Endothelial cell (in vitro differentiated cells): ENCODE results near the gene CDY2B. TPM values are rescaled to one million over a fixed set of nuclear protein-coding genes. Genes with fewer than 3 reads are reported as not detected.
"Not testable (repeated sequence)": the region's sequence is repeated elsewhere in the genome, so short reads cannot be mapped to it uniquely, and the experiment has no call there.

ENCODE experiments used
- DNase-seq: peaks from one replicate; pipeline ENCODE4 v3.0.0; 2021; ENCODE audit warnings: low spot score
- H3K27ac Mint-ChIP-seq: one replicate; pipeline ENCODE4 v1.8.0; 2021; ENCODE audit warnings: mixed read lengths, inconsistent platforms; ENCODE audit not compliant: unreplicated experiment
- H3K27me3 Mint-ChIP-seq: one replicate; pipeline ENCODE4 v1.8.0; 2021; ENCODE audit warnings: mild to moderate bottlenecking, moderate library complexity, mixed read lengths, inconsistent platforms; ENCODE audit not compliant: unreplicated experiment
- H3K36me3 Mint-ChIP-seq: one replicate; pipeline ENCODE4 v1.8.0; 2021; ENCODE audit warnings: mild to moderate bottlenecking, low read depth, mixed read lengths, inconsistent platforms; ENCODE audit not compliant: unreplicated experiment
- H3K4me1 Mint-ChIP-seq: one replicate; pipeline ENCODE4 v1.8.0; 2021; ENCODE audit warnings: mild to moderate bottlenecking, mixed read lengths, inconsistent platforms; ENCODE audit not compliant: unreplicated experiment
- H3K4me3 Mint-ChIP-seq: one replicate; pipeline ENCODE4 v1.8.0; 2021; ENCODE audit warnings: mild to moderate bottlenecking, mixed read lengths, inconsistent platforms; ENCODE audit not compliant: unreplicated experiment
- H3K9me3 Mint-ChIP-seq: one replicate; pipeline ENCODE4 v1.8.0; 2021; ENCODE audit warnings: mixed read lengths, inconsistent platforms; ENCODE audit not compliant: unreplicated experiment
- long read RNA-seq: library from polyadenylated mRNA; unstranded; transcript quantifications from one replicate; pipeline ENCODE4 v2.0.0, GENCODE V29; 2020; ENCODE audit not compliant: unreplicated experiment
- total RNA-seq: library from RNA; stranded (reverse); fragmentation: NEBNext Ultra II Directional; extraction: Animal tissue kit (Norgen Biotek cat#: 25700); gene quantifications from one replicate; pipeline ENCODE4 v1.2.1, GENCODE V29; 2021; ENCODE audit not compliant: unreplicated experiment

Gene CDY2B
- total RNA-seq = not detected
- long read RNA-seq = 0 reads

DNA sequence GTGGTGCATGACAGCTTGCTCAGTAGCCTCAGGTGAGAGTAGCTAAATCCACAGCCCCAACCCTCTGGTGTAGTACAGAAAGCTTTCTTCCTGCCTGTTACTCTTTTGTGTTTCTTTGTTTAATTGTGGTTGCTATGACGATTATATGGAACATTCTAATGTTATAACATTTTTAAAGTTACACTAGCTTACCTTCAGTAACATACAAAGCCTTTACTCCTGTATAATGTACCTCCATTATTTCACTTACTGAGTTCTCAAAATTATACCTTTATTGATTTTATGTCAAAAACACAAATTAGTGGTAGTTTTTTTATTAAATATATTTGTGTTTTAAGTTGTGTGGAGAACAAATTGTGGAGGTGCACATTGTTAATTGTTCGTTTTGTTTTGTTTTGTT lies at the start of gene CDY2B:
Gene CDY2B, minus strand, starts transcription at position 101 of the 400 bp plus-strand sequence. CDS start 328 bp downstream, outside the sequence.
- not testable (repeated sequence) for H3K27ac Mint-ChIP-seq, H3K4me3 Mint-ChIP-seq, H3K9me3 Mint-ChIP-seq, H3K36me3 Mint-ChIP-seq, H3K4me1 Mint-ChIP-seq, DNase-seq, H3K27me3 Mint-ChIP-seq

DNA sequence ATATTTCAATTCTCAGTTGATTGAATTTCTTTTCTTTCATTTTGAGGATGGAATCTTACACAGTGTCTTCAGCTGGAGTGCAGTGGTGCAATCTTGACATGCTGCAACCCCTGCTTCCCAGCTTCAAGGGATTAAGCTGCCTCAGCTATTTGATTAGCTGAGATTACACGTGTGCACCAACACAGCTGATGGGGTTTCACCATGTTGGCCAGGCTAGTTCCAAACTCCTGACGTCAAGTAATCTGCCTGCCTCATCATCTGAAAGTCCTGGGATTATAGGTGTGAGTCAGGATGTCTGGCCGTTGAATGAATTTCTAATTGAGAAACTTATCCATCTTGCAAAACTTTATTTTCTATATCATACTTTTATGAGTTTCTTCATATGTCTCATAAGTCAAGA lies 28.0 kb upstream of the CDY2B start:
- not testable (repeated sequence) for H3K27ac Mint-ChIP-seq, H3K9me3 Mint-ChIP-seq, DNase-seq, H3K36me3 Mint-ChIP-seq, H3K4me3 Mint-ChIP-seq, H3K4me1 Mint-ChIP-seq, H3K27me3 Mint-ChIP-seq

GRCh38 chrY:17907351-17907750 lies 27.3 kb upstream of the CDY2B start:
- not testable (repeated sequence) for H3K36me3 Mint-ChIP-seq

DNA sequence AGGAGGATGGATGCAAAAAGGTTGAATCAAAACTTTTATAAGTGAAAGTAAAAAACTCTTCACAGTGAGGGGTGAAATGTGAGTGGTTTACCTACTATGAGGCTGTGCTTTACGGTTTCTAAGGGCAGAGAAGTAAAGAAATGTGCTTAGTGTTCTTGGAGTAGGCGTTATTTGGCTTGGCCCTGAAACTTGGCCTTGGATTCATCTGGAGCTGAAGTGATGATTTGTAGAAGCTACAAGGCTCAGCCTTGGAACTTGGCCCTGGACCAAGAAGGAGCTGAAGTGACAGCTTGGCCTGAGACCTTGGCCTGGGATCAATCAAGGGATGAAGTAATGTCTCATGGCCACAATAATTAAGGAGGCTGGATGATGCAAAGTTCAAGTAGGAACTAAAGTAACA lies 1.7 kb upstream of the CDY2B start:
- not testable (repeated sequence) for H3K4me3 Mint-ChIP-seq, H3K27ac Mint-ChIP-seq, H3K9me3 Mint-ChIP-seq

More at GRCh38 chrY:17907351-17907750, 27.3 kb upstream of the CDY2B start:
- H3K9me3 Mint-ChIP-seq, H3K4me3 Mint-ChIP-seq, H3K27me3 Mint-ChIP-seq, DNase-seq, H3K4me1 Mint-ChIP-seq, H3K27ac Mint-ChIP-seq: not testable (repeated sequence)

GRCh38 chrY:17876767-17877166 lies 3.3 kb downstream of the CDY2B start:
- H3K27me3 Mint-ChIP-seq, DNase-seq, H3K9me3 Mint-ChIP-seq, H3K4me3 Mint-ChIP-seq, H3K4me1 Mint-ChIP-seq, H3K36me3 Mint-ChIP-seq, H3K27ac Mint-ChIP-seq: not testable (repeated sequence)

More for the DNA sequence above, 1.7 kb upstream of the CDY2B start:
- not testable (repeated sequence) for DNase-seq, H3K27me3 Mint-ChIP-seq, H3K36me3 Mint-ChIP-seq, H3K4me1 Mint-ChIP-seq

GRCh38 chrY:17875401-17875800 lies 4.6 kb downstream of the CDY2B start:
- H3K4me1 Mint-ChIP-seq, H3K9me3 Mint-ChIP-seq, H3K27ac Mint-ChIP-seq, DNase-seq, H3K4me3 Mint-ChIP-seq, H3K36me3 Mint-ChIP-seq, H3K27me3 Mint-ChIP-seq: not testable (repeated sequence)

GRCh38 chrY:17871194-17871903 lies 8.7 kb downstream of the CDY2B start:
- H3K4me3 Mint-ChIP-seq, DNase-seq, H3K4me1 Mint-ChIP-seq: not testable (repeated sequence)

GRCh38 chrY:17870737-17871136 lies 9.3 kb downstream of the CDY2B start:
- H3K4me1 Mint-ChIP-seq, H3K36me3 Mint-ChIP-seq, H3K4me3 Mint-ChIP-seq, H3K27ac Mint-ChIP-seq, H3K27me3 Mint-ChIP-seq, H3K9me3 Mint-ChIP-seq, DNase-seq: not testable (repeated sequence)

More at GRCh38 chrY:17871194-17871903, 8.7 kb downstream of the CDY2B start:
- not testable (repeated sequence) for H3K9me3 Mint-ChIP-seq, H3K27ac Mint-ChIP-seq, H3K36me3 Mint-ChIP-seq, H3K27me3 Mint-ChIP-seq

GRCh38 chrY:17867850-17868249 lies 12.2 kb downstream of the CDY2B start:
- H3K36me3 Mint-ChIP-seq, H3K4me1 Mint-ChIP-seq, H3K27me3 Mint-ChIP-seq, H3K27ac Mint-ChIP-seq, H3K9me3 Mint-ChIP-seq, H3K4me3 Mint-ChIP-seq, DNase-seq: not testable (repeated sequence)

DNA sequence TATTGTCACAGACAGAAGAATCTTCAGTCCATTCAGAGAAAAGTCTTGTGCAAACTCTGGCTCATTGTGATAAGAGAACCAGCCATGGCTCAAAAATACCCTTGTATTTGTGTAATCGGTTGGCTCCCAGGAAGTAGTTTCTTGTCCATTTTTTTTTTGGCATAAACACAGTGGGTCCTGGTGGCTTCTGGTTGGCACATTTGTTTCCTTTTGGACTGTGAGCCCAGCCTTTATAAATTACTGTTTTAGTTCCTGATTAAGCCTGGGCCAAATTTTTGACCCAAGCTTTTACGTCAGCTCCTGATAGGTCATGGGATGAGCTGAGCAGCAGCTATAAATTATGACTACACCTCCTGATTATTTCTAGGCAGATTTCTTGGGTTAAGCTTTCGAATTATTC lies 19.4 kb downstream of the CDY2B start:
- H3K4me1 Mint-ChIP-seq, H3K27me3 Mint-ChIP-seq, H3K4me3 Mint-ChIP-seq, H3K27ac Mint-ChIP-seq, DNase-seq, H3K9me3 Mint-ChIP-seq, H3K36me3 Mint-ChIP-seq: not testable (repeated sequence)

GRCh38 chrY:17856963-17857848 lies 22.8 kb downstream of the CDY2B start:
- DNase-seq, H3K27ac Mint-ChIP-seq, H3K27me3 Mint-ChIP-seq, H3K4me3 Mint-ChIP-seq, H3K4me1 Mint-ChIP-seq, H3K36me3 Mint-ChIP-seq, H3K9me3 Mint-ChIP-seq: not testable (repeated sequence)

DNA sequence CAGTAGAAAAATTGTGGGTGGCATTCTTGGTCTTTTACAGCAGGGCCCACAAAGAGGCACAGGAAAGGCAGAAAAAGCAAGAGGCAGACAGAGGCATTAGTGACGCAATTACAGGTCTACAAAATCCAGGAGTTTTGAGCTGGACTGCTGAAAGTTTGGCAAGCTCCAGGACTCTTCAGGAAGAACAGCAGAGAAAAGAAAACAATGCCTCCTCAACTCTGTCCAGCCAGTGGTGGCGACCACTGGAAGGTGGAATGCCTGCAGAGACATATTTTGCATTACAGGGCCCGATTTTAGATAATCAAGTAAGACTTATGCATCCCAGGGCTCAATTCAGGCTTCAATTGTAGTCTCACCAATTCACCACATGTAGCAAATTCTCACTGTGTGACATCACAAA lies 23.5 kb downstream of the CDY2B start:
- H3K27ac Mint-ChIP-seq, H3K9me3 Mint-ChIP-seq, H3K36me3 Mint-ChIP-seq, H3K4me3 Mint-ChIP-seq, H3K4me1 Mint-ChIP-seq, DNase-seq, H3K27me3 Mint-ChIP-seq: not testable (repeated sequence)
